Activated CD4-positive, alpha-beta T cell treated with anti-CD3 and anti-CD28 coated beads for 1 hour (primary cell): ENCODE data around the gene SH3PXD2A.
A peak's percentile ranks its signal among the peaks of the same experiment; 100 is the strongest.
"Not testable (repeated sequence)": the region's sequence is repeated elsewhere in the genome, so short reads cannot be mapped to it uniquely, and the experiment has no call there.

Experiments used
- DNase-seq: peaks from one replicate; pipeline ENCODE4 v3.0.0-alpha.2; 2020

SH3PXD2A gene

GRCh38 chr10:103614306-103615158 lies 240.8 kb downstream of the SH3PXD2A start:
- no peak for DNase-seq

- no peak for DNase-seq
Observed at GRCh38 chr10:103613616-103614015, 241.8 kb downstream of the SH3PXD2A start.

- DNase-seq = no peak
Observed at GRCh38 chr10:103612462-103613365, 242.7 kb downstream of the SH3PXD2A start.

GRCh38 chr10:103610921-103611511 lies 244.4 kb downstream of the SH3PXD2A start:
- DNase-seq = no peak

GRCh38 chr10:103610083-103610472 lies 245.3 kb downstream of the SH3PXD2A start:
- DNase-seq = no peak

- no peak for DNase-seq
Observed at GRCh38 chr10:103609231-103610082, 245.9 kb downstream of the SH3PXD2A start.

- not testable (repeated sequence) for DNase-seq
Observed at GRCh38 chr10:103608056-103608455, 247.3 kb downstream of the SH3PXD2A start.

- not testable (repeated sequence) for DNase-seq
Observed at GRCh38 chr10:103607051-103607450, 248.3 kb downstream of the SH3PXD2A start.

GRCh38 chr10:103606097-103606438 lies 249.3 kb downstream of the SH3PXD2A start:
- DNase-seq = not testable (repeated sequence)

- peak; percentile 14 for DNase-seq
Observed at GRCh38 chr10:103605359-103606096, 249.8 kb downstream of the SH3PXD2A start.

GRCh38 chr10:103603382-103603781 lies 252.0 kb downstream of the SH3PXD2A start:
- no peak for DNase-seq

GRCh38 chr10:103602852-103603155 lies 252.6 kb downstream of the SH3PXD2A start:
- DNase-seq = no peak

GRCh38 chr10:103602028-103602851 lies 253.1 kb downstream of the SH3PXD2A start:
- DNase-seq = no peak

- no peak for DNase-seq
Observed at GRCh38 chr10:103600956-103601569, 254.3 kb downstream of the SH3PXD2A start.

GRCh38 chr10:103600325-103600724 lies 255.1 kb downstream of the SH3PXD2A start:
- no peak for DNase-seq

GRCh38 chr10:103599907-103600306 lies 255.5 kb downstream of the SH3PXD2A start:
- no peak for DNase-seq

- DNase-seq = no peak
Observed at GRCh38 chr10:103599211-103599610, 256.2 kb downstream of the SH3PXD2A start.

- no peak for DNase-seq
Observed at GRCh38 chr10:103598654-103599115, 256.7 kb downstream of the SH3PXD2A start.

- DNase-seq = no peak
Observed at GRCh38 chr10:103597003-103597402, 258.4 kb downstream of the SH3PXD2A start.
